ENCODE results near the gene THOC2. TPM values are rescaled to one million over a fixed set of nuclear protein-coding genes. Genes with fewer than 3 reads are reported as not detected.

Gene THOC2, protein sequence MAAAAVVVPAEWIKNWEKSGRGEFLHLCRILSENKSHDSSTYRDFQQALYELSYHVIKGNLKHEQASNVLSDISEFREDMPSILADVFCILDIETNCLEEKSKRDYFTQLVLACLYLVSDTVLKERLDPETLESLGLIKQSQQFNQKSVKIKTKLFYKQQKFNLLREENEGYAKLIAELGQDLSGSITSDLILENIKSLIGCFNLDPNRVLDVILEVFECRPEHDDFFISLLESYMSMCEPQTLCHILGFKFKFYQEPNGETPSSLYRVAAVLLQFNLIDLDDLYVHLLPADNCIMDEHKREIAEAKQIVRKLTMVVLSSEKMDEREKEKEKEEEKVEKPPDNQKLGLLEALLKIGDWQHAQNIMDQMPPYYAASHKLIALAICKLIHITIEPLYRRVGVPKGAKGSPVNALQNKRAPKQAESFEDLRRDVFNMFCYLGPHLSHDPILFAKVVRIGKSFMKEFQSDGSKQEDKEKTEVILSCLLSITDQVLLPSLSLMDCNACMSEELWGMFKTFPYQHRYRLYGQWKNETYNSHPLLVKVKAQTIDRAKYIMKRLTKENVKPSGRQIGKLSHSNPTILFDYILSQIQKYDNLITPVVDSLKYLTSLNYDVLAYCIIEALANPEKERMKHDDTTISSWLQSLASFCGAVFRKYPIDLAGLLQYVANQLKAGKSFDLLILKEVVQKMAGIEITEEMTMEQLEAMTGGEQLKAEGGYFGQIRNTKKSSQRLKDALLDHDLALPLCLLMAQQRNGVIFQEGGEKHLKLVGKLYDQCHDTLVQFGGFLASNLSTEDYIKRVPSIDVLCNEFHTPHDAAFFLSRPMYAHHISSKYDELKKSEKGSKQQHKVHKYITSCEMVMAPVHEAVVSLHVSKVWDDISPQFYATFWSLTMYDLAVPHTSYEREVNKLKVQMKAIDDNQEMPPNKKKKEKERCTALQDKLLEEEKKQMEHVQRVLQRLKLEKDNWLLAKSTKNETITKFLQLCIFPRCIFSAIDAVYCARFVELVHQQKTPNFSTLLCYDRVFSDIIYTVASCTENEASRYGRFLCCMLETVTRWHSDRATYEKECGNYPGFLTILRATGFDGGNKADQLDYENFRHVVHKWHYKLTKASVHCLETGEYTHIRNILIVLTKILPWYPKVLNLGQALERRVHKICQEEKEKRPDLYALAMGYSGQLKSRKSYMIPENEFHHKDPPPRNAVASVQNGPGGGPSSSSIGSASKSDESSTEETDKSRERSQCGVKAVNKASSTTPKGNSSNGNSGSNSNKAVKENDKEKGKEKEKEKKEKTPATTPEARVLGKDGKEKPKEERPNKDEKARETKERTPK (N-terminal part only)
- 68.8 and 69.3 TPM in 2 replicates for total RNA-seq (2021; fragmentation: NEBNext Ultra II Directional; extraction: Animal tissue kit (Norgen Biotek cat#: 25700))
- 17.8 and 32.7 TPM in 2 replicates for polyA plus RNA-seq (2011; rRNA removed)
- polyA plus RNA-seq (2011; cell fraction: cytosol; rRNA removed) = 44.9 TPM
- polyA plus RNA-seq (2011; cell fraction: nucleus; rRNA removed) = 25.4 TPM
- polyA plus RNA-seq (2012, experiment 1 of 2) = 31.4 to 61.9 TPM (median 35.9 TPM) in 4 replicates
- polyA plus RNA-seq (2012, experiment 2 of 2) = 3.3 TPM
- 92.1 TPM for polyA plus RNA-seq (2013, experiment 1 of 2)
- polyA plus RNA-seq (2013, experiment 2 of 2) = 90.9 TPM
- polyA minus RNA-seq (2011; rRNA and poly(A)+ RNA removed) = 45.8 and 70.5 TPM in 2 replicates
- 21.7 TPM for polyA minus RNA-seq (2011; cell fraction: cytosol; rRNA and poly(A)+ RNA removed)
- 118 TPM for polyA minus RNA-seq (2011; cell fraction: nucleus; rRNA and poly(A)+ RNA removed)
- long read RNA-seq, experiment 1, partial matches to known transcripts = 10 of 20 reads
- long read RNA-seq, experiment 1, other reads (novel, unspliced or antisense) = 8 of 20 reads
- long read RNA-seq, experiment 2, partial matches to known transcripts = 32 of 38 reads
- long read RNA-seq, experiment 2, other reads (novel, unspliced or antisense) = 4 of 38 reads

DNA sequence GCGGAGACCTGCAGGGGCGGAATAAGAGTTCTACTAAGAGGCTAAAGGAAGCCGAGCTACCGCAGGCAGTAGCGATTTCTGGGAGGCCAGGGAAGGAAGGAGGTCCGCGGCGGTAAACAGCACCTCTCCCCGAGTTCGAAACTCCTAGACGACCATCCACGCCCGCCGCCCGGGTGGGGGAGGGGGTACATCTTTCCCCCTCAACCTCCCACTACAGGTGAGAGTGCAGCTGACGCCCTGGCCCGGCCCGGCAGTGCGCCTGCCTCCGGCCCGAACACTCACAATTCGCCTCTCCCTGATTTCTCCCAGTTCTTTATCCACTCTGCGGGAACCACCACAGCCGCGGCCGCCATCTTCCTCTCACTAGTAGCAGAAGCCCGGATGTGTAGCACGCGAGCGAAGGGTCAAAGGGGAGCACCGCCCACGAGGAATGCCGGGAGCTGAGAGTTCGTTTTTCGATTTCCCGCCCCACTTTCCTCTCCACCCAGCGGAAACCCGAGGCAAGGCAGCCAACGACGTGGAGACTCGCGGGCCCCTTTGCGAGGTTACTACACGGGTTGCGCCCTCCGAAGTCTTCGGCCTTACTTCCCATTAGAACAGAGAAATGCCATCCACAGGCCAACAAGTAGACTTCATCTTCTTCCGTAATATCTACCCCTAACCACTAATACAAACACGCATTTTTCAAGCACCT lies at the start of gene THOC2:
TSS of gene THOC2 (minus strand) at position 383 of the 694 bp plus-strand sequence. CDS start at position 353, 30 bp downstream.
- H3K27me3 ChIP-seq (replicated peaks in 1 of 4; ENCODE audit: control insufficient read depth in 3 of 4, extremely low read depth in 1 of 4, insufficient read depth in 3 of 4, low read length in 3 of 4) = no peaks in the 10 kb centered on the region
- H3K9me3 ChIP-seq (ENCODE audit: insufficient read depth in 2 of 2, low read depth in 1 of 2, low read length in 1 of 2) = peaks cover 0 to 3% of the 10 kb centered on the region in 2 experiments; a peak in 1 of 4 replicates
- H2BK5ac ChIP-seq (ENCODE audit: low read depth, low read length) = peak within 1 kb of the TSS; percentile 78; the same call in 1 of the 2 replicates
- H4K5ac ChIP-seq (ENCODE audit: insufficient read length, low read depth, low read length) = peak within 1 kb of the TSS; percentile 77
- peaks cover 2% of the 10 kb centered on the region; the same call in 1 of the 2 replicates for H3K23me2 ChIP-seq (ENCODE audit: low read depth, low read length)
- H3K4me3 ChIP-seq (ENCODE audit: extremely low read depth in 1 of 4, insufficient read depth in 2 of 4, low read depth in 3 of 4, low read length in 4 of 4) = peak within 1 kb of the TSS; percentile 75 to 94 (median 82)
- H2AK5ac ChIP-seq (ENCODE audit: low read depth, low read length) = no peak within 1 kb of the TSS
- no peak within 1 kb of the TSS; the same call in 1 of the 2 replicates for H3K18ac ChIP-seq (ENCODE audit: extremely low read depth, low read length)
- DNase-seq (ENCODE audit: low read depth in 1 of 2, low spot score in 2 of 2) = peak; percentile 17 to 71
- peaks cover 0 to 49% of the 10 kb centered on the region in 2 experiments; a peak in 3 of 4 replicates for H3K79me2 ChIP-seq (ENCODE audit: control insufficient read depth in 1 of 2, insufficient read depth in 2 of 2, low read length in 2 of 2)
- H3K14ac ChIP-seq (ENCODE audit: insufficient read length) = no peak within 1 kb of the TSS
- H4K91ac ChIP-seq (replicated peaks; ENCODE audit: insufficient read length, low read length) = no peak within 1 kb of the TSS
- no peak within 1 kb of the TSS for H2BK20ac ChIP-seq (ENCODE audit: low read length)
- no peak within 1 kb of the TSS; the same call in 1 of the 2 replicates for H2AFZ ChIP-seq (ENCODE audit: low read length)
- H3K4ac ChIP-seq (replicated peaks; ENCODE audit: insufficient read length, low read depth, low read length) = no peak within 1 kb of the TSS
- H4K8ac ChIP-seq (ENCODE audit: extremely low read depth, insufficient read depth, low read length) = peak within 1 kb of the TSS; percentile 98
- no peaks in the 10 kb centered on the region for H3K79me1 ChIP-seq (ENCODE audit: low read depth, low read length)
- CTCF ChIA-PET (ENCODE audit: partially characterized antibody) = interaction anchor here (2.0 kb wide), 1 partner anchor 45 kb away, joined by 6 read pairs; no protein-coding TSS in a partner anchor
- peak within 1 kb of the TSS; percentile 75 to 86 (median 80) for H3K9ac ChIP-seq (replicated peaks in 1 of 4; ENCODE audit: extremely low read depth in 1 of 4, low read depth in 3 of 4, low read length in 3 of 4)
- 10% methylated on average over 24 of the region's 49 CpGs; no CpG with 5 or more reads in 1 of the 2 experiments for WGBS, 2 experiments (ENCODE audit: extremely low coverage in 1 of 2, insufficient coverage in 1 of 2, insufficient read length in 1 of 2, insufficient replicate concordance in 2 of 2, low coverage in 1 of 2, low lambda C conversion rate in 2 of 2, missing lambda C conversion rate in 1 of 2)
- no peak within 1 kb of the TSS for H2BK15ac ChIP-seq (ENCODE audit: low read length)
- peak within 1 kb of the TSS; percentile 93 for H3K27ac ChIP-seq (ENCODE audit: low read depth, low read length)
- no peaks in the 10 kb centered on the region for H4K20me1 ChIP-seq (replicated peaks in 1 of 2; ENCODE audit: control insufficient read depth in 1 of 2, insufficient read depth in 2 of 2, low read length in 2 of 2)
- no peak for FAIRE-seq
- POLR2A ChIA-PET (ENCODE audit: partially characterized antibody) = interaction anchor here (0.9 to 1.4 kb wide), 2 partner anchors 8 to 11 kb away, joined by 3 to 4 read pairs; no protein-coding TSS in a partner anchor
- H3K36me3 ChIP-seq (ENCODE audit: control insufficient read depth in 2 of 4, insufficient read depth in 4 of 4, low read length in 3 of 4) = no peaks in the 10 kb centered on the region
- no peak within 1 kb of the TSS for H2BK120ac ChIP-seq (replicated peaks; ENCODE audit: low read depth, low read length)
- H3K4me1 ChIP-seq (replicated peaks in 1 of 4; ENCODE audit: control insufficient read depth in 3 of 4, insufficient read depth in 4 of 4, low read length in 3 of 4) = no peaks in the 10 kb centered on the region; a peak in 3 of 7 replicates
- no peak within 1 kb of the TSS for H3K23ac ChIP-seq (ENCODE audit: insufficient read length)
- peak within 1 kb of the TSS; percentile 46 for H3K56ac ChIP-seq (replicated peaks; ENCODE audit: insufficient read length, low read depth, low read length)
- peak within 1 kb of the TSS; percentile 79 to 84 for H3K4me2 ChIP-seq (ENCODE audit: insufficient read depth in 1 of 2, low read depth in 2 of 2, low read length in 2 of 2)
- no peak within 1 kb of the TSS for H2BK12ac ChIP-seq (ENCODE audit: low read depth, low read length)
- no peak for TF ChIP-seq GTF2F1 (IDR thresholded peaks at IDR 0.05; ENCODE audit: borderline replicate concordance, low read depth, low read length)
- no peak for TF ChIP-seq RAD21 (IDR thresholded peaks at IDR 0.05 in 1 of 2, conservative IDR thresholded peaks at IDR 0.05 in 1 of 2; ENCODE audit: low read depth in 2 of 2, low read length in 2 of 2)
